K562 (cell line): ENCODE data around the gene PCSK2. TPM values are rescaled to one million over a fixed set of nuclear protein-coding genes. Genes with fewer than 3 reads are reported as not detected.

ENCODE experiments used
- ATAC-seq: fragments of 200-7000 bp; cut with Tn5 transposase; 3 replicates; pipeline ENCODE4 v1.9.1; 2020; ENCODE audit warnings: moderate library complexity
- BruUV-seq: library from RNA; stranded (reverse); fragments of 400-500 nt; replicated peaks from 2 replicates; lab custom pipeline; 2021; lab: Mats Ljungman, UMichigan
- CTCF ChIA-PET: fragments of 300-600 bp; formaldehyde crosslinking; extraction: SDS; loops from one replicate; lab custom pipeline; 2021; ENCODE audit warnings: low intra/inter-chr PET ratio; lab: Yijun Ruan, JAX
- POLR2A ChIA-PET: fragments of 300-600, 350-650 bp; sonication (Branson Sonifier 250); formaldehyde crosslinking; extraction: SDS; loops from one replicate; lab custom pipeline; 2021; ENCODE audit warnings: antibody characterized with exemption, inconsistent platforms; lab: Yijun Ruan, JAX
- DNase-seq, 4 experiments: peaks; one replicate each; pipeline versions ENCODE4 v3.0.0 to v3.0.0-alpha.2; 2011 to 2018; ENCODE audit warnings: low spot score in 3 of 4, mixed read lengths in 3 of 4; ENCODE audit errors: extremely low read depth in 1 of 4
- FAIRE-seq: peaks from 2 replicates; lab custom pipeline; 2011; peaks lifted over from hg19 to GRCh38; lab: Jason Lieb, UNC
- H2AFZ ChIP-seq: 2 replicates; pipeline ENCODE4 v1.6.0; 2011; ENCODE audit warnings: low read depth, low read length, control low read depth, inconsistent platforms
- H3K27ac ChIP-seq: fragments of 200-600 bp; 3 replicates; pipeline ENCODE4 v1.8.0; 2011; ENCODE audit warnings: low read depth, mild to moderate bottlenecking, control low read depth, inconsistent platforms, low read length, moderate library complexity, mixed read lengths; ENCODE audit errors: extremely low read depth
- H3K27me3 ChIP-seq, 2 experiments: fragments of 300-600 bp in 1 of 2; 2 replicates in 1 of 2; 3 replicates in 1 of 2; pipeline versions ENCODE4 v1.6.0 to v1.8.0; 2011; ENCODE audit warnings: inconsistent platforms in 2 of 2, low read length in 2 of 2, mild to moderate bottlenecking in 1 of 2, mixed read lengths in 1 of 2, moderate library complexity in 1 of 2; ENCODE audit not compliant: control insufficient read depth in 2 of 2, insufficient read depth in 2 of 2
- H3K36me3 ChIP-seq: fragments of 300-600 bp; 3 replicates; pipeline ENCODE4 v1.8.0; 2011; ENCODE audit warnings: mild to moderate bottlenecking, low read length, inconsistent platforms; ENCODE audit not compliant: control insufficient read depth, insufficient read depth
- H3K4me1 ChIP-seq, 2 experiments: fragments of 200-600 bp in 1 of 2; replicated peaks in 1 of 2; 2 replicates in 1 of 2; 3 replicates in 1 of 2; pipeline versions ENCODE4 v1.5.1 to v1.8.0; 2011; ENCODE audit warnings: inconsistent platforms in 2 of 2, low read length in 2 of 2, mild to moderate bottlenecking in 1 of 2, mixed read lengths in 1 of 2, moderate library complexity in 1 of 2; ENCODE audit not compliant: control insufficient read depth in 2 of 2, insufficient read depth in 2 of 2
- H3K4me2 ChIP-seq: 2 replicates; pipeline ENCODE4 v1.6.1; 2011; ENCODE audit warnings: low read length, control low read depth, inconsistent platforms, mixed read lengths; ENCODE audit not compliant: insufficient read depth
- H3K4me3 ChIP-seq: fragments of 200-600 bp; sonication (generic), shearing (Covaris generic); 2 replicates; pipeline ENCODE4 v1.5.1; 2016; ENCODE audit warnings: control low read depth, inconsistent platforms
- H3K79me2 ChIP-seq: fragments of 200-600 bp; 3 replicates; pipeline ENCODE4 v1.8.0; 2011; ENCODE audit warnings: low read length, inconsistent platforms; ENCODE audit not compliant: control insufficient read depth, insufficient read depth
- H3K9ac ChIP-seq, 2 experiments: 2 replicates each; pipeline versions ENCODE4 v1.6.0 to v1.6.1; 2011; ENCODE audit warnings: low read depth in 2 of 2, low read length in 2 of 2, control low read depth in 1 of 2, inconsistent platforms in 1 of 2, mild to moderate bottlenecking in 1 of 2, mixed read lengths in 1 of 2; ENCODE audit not compliant: insufficient read depth in 1 of 2
- H3K9me1 ChIP-seq: one replicate; pipeline ENCODE4 v1.6.0; 2011; ENCODE audit warnings: inconsistent platforms, mild to moderate bottlenecking, low read length, moderate library complexity; ENCODE audit not compliant: control insufficient read depth, insufficient read depth
- H3K9me3 ChIP-seq: replicated peaks from 2 replicates; pipeline ENCODE4 v1.5.1; 2011; ENCODE audit warnings: low read depth, low read length, inconsistent platforms; ENCODE audit not compliant: control insufficient read depth, insufficient read depth
- H4K20me1 ChIP-seq: replicated peaks from 2 replicates; pipeline ENCODE4 v1.6.1; 2011; ENCODE audit warnings: low read length, inconsistent platforms, mixed read lengths; ENCODE audit not compliant: control insufficient read depth, insufficient read depth
- ARID1B ChIP-seq: fragments of 450-650 bp; IDR thresholded peaks from 2 replicates; pipeline ENCODE4 v1.6.1; 2016; ENCODE audit warnings: antibody characterized with exemption, mild to moderate bottlenecking, inconsistent platforms
- ARID3A ChIP-seq: IDR thresholded peaks from 2 replicates; pipeline ENCODE4 v1.6.1; 2012; ENCODE audit warnings: low read depth, low read length, improper control_type of control experiment, borderline replicate concordance
- ATF2 ChIP-seq: sonication (generic); formaldehyde crosslinking; IDR thresholded peaks from 2 replicates; pipeline ENCODE4 v1.8.1; 2022; ENCODE audit warnings: missing genetic modification reagents
- FOXK1 ChIP-seq: sonication (generic); formaldehyde crosslinking; IDR thresholded peaks from 2 replicates; pipeline ENCODE4 v1.8.0; 2022; ENCODE audit warnings: missing genetic modification reagents, mild to moderate bottlenecking, borderline replicate concordance
- GABPA ChIP-seq: fragments of 200-800 bp; sonication (Bioruptor generic); conservative IDR thresholded peaks from 2 replicates; pipeline ENCODE4 v1.6.1; 2016; ENCODE audit warnings: low read depth, missing genetic modification characterization, missing compliant biosample characterization
- KLF1 ChIP-seq: fragments of 450-650 bp; IDR thresholded peaks from 2 replicates; pipeline ENCODE4 v1.6.1; 2016; ENCODE audit warnings: missing genetic modification characterization, missing compliant biosample characterization
- MYBL2 ChIP-seq, 2 experiments: fragments of 450-650 bp in 1 of 2; sonication (generic) in 1 of 2; formaldehyde crosslinking in 1 of 2; IDR thresholded peaks; 2 replicates each; pipeline versions ENCODE4 v1.6.1 to v1.8.1; 2017 to 2022; ENCODE audit warnings: borderline replicate concordance in 1 of 2, inconsistent platforms in 1 of 2, low read depth in 1 of 2, mild to moderate bottlenecking in 1 of 2, missing genetic modification reagents in 1 of 2, moderate library complexity in 1 of 2
- ZFP36 ChIP-seq: fragments of 150-350 bp; IDR thresholded peaks from 2 replicates; pipeline ENCODE4 v1.6.1; 2018; ENCODE audit warnings: low read length, low read depth; ENCODE audit not compliant: partially characterized antibody
- ZNF124 ChIP-seq: sonication (generic); formaldehyde crosslinking; IDR thresholded peaks from 2 replicates; pipeline ENCODE4 v1.8.1; 2022; ENCODE audit warnings: missing genetic modification reagents
- WGBS: fragments of 100-300 bp; shearing (Covaris generic); methylation state at CpG from one replicate; pipeline ENCODE4 v1.1.6; 2016; ENCODE audit warnings: low coverage, mixed read lengths; ENCODE audit not compliant: insufficient coverage; ENCODE audit errors: missing lambda C conversion rate; 5-methylcytosine and 5-hydroxymethylcytosine counted together
- in situ Hi-C: fragments of 300-500 bp; cut with MboI; formaldehyde crosslinking; loops from 4 replicates; pipeline ENCODE4 v1.15.0; 2018; ENCODE audit warnings: inconsistent platforms, mixed read lengths
- intact Hi-C: fragments of 100-400 bp; cut with micrococcal nuclease; formaldehyde crosslinking; loops from 2 replicates; pipeline ENCODE4 v1.14.2; 2022
- polyA plus RNA-seq, 8 experiments: library from polyadenylated mRNA; depleted of rRNA in 4 of 8; stranded (reverse) in 5 of 8; unstranded in 3 of 8; fragments of >200 nt; fragmentation: Nextera tagmentation in 2 of 8; fragmentation: Illumina TruSeq in 1 of 8; extraction: Ambion mirVana in 2 of 8; extraction: Trizol in 1 of 8; gene quantifications; 2 replicates each; pipeline versions ENCODE4 v1.2.1 to v1.2.3, GENCODE V29; 2011 to 2014; ENCODE audit warnings: inconsistent platforms in 1 of 8, missing spikeins in 1 of 8
- total RNA-seq, 7 experiments: library from RNA; depleted of rRNA in 6 of 7; stranded (reverse); fragments of >200 nt in 6 of 7; fragmentation: Illumina TruSeq in 2 of 7; extraction: Trizol in 2 of 7; gene quantifications; 2 replicates each; pipeline versions ENCODE4 v1.2.1 to v1.2.3, GENCODE V29; 2011 to 2021; ENCODE audit warnings: low replicate concordance in 1 of 7
- TF ChIP-seq, protein P1 (sequence below): fragments of 250-450 bp; sonication (Bioruptor Pico); IDR thresholded peaks from 2 replicates; pipeline ENCODE4 v1.5.0; 2020; ENCODE audit warnings: mild to moderate bottlenecking, borderline replicate concordance
- TF ChIP-seq, protein P2 (sequence below): sonication (generic); formaldehyde crosslinking; IDR thresholded peaks from 2 replicates; pipeline ENCODE4 v1.9.0; 2022; ENCODE audit warnings: mild to moderate bottlenecking, missing genetic modification reagents

Gene PCSK2
- total and polyA plus RNA-seq, 9 of the 15 experiments (the other 6 are each of a cell fraction or from before 2014, with no cell fraction given) = 0.04 to 0.07 (median 0.05) TPM; not detected in 6

GRCh38 chr20:17343656-17344452, 117.0 kb downstream of the PCSK2 start:
- ChIA-PET POLR2A (no interaction called here), CTCF (no interaction called here)
- Histone ChIP-seq H3K36me3 (no peaks in the 10 kb centered on the region), H3K27ac (no peak overlapping the region), H3K79me2 (no peaks in the 10 kb centered on the region), H3K4me1 (no peaks in the 10 kb centered on the region), H3K9me1 (no peaks in the 10 kb centered on the region), H3K9ac (no peak overlapping the region), H3K4me3 (no peak overlapping the region), H3K27me3 (no peaks in the 10 kb centered on the region), H3K9me3 (no peaks in the 10 kb centered on the region), H2AFZ (no peak overlapping the region)
- DNase-seq (no peak), ATAC-seq (no peak), FAIRE-seq (no peak)
- intact Hi-C loops (no loop called here), in situ Hi-C loops (no loop called here)
- WGBS = under 1% methylated on average over 13 of the region's 13 CpGs
- no TSS peak for BruUV-seq
- TF ChIP-seq, protein P1, sequence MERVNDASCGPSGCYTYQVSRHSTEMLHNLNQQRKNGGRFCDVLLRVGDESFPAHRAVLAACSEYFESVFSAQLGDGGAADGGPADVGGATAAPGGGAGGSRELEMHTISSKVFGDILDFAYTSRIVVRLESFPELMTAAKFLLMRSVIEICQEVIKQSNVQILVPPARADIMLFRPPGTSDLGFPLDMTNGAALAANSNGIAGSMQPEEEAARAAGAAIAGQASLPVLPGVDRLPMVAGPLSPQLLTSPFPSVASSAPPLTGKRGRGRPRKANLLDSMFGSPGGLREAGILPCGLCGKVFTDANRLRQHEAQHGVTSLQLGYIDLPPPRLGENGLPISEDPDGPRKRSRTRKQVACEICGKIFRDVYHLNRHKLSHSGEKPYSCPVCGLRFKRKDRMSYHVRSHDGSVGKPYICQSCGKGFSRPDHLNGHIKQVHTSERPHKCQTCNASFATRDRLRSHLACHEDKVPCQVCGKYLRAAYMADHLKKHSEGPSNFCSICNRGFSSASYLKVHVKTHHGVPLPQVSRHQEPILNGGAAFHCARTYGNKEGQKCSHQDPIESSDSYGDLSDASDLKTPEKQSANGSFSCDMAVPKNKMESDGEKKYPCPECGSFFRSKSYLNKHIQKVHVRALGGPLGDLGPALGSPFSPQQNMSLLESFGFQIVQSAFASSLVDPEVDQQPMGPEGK (CRISPR knock-in tag) = no peak
- TF ChIP-seq FOXK1 = no peak
- no peak for TF ChIP-seq ATF2 (CRISPR knock-in tag)
- TF ChIP-seq ARID1B = no peak
- TF ChIP-seq ZNF124 (CRISPR knock-in tag) = no peak
- TF ChIP-seq GABPA (tag) = no peak
- TF ChIP-seq ZFP36 = no peak
- no peak for TF ChIP-seq MYBL2 (IDR thresholded peaks at IDR 0.05; ENCODE audit: low read depth)
- TF ChIP-seq MYBL2 (CRISPR knock-in tag; IDR thresholded peaks at IDR 0.05; ENCODE audit: borderline replicate concordance) = no peak
- TF ChIP-seq, protein P2, sequence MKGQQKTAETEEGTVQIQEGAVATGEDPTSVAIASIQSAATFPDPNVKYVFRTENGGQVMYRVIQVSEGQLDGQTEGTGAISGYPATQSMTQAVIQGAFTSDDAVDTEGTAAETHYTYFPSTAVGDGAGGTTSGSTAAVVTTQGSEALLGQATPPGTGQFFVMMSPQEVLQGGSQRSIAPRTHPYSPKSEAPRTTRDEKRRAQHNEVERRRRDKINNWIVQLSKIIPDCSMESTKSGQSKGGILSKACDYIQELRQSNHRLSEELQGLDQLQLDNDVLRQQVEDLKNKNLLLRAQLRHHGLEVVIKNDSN (CRISPR knock-in tag) = no peak
- no peak for TF ChIP-seq KLF1 (tag)
- TF ChIP-seq ARID3A = no peak
- TF ChIP-seq, all 486 proteins: peak for 0
- no peaks in the 10 kb centered on the region for H4K20me1 ChIP-seq
- no peak overlapping the region for H3K4me2 ChIP-seq
